K562 (cell line): Measurements from ENCODE around the gene FBN1. TPM values are rescaled to one million over a fixed set of nuclear protein-coding genes. Genes with fewer than 3 reads are reported as not detected.

Experiments used
- CBFA2T3 ChIP-seq: fragments of 450-650 bp; IDR thresholded peaks from 2 replicates; pipeline ENCODE4 v1.6.1; 2017
- CSDE1 ChIP-seq, 2 experiments: fragments of 450-650 bp; IDR thresholded peaks; 2 replicates each; pipeline ENCODE4 v1.6.1; 2016; ENCODE audit warnings: mild to moderate bottlenecking in 1 of 2
- EHMT2 ChIP-seq: fragments of 450-650 bp; IDR thresholded peaks from 2 replicates; pipeline ENCODE4 v1.6.1; 2018; ENCODE audit warnings: antibody characterized with exemption
- ETS2 ChIP-seq: IDR thresholded peaks from 2 replicates; pipeline ENCODE4 v1.6.1; 2016; ENCODE audit warnings: borderline replicate concordance, missing genetic modification characterization, mild to moderate bottlenecking, moderate library complexity, missing compliant biosample characterization; ENCODE audit not compliant: poor library complexity, severe bottlenecking
- FOXK2 ChIP-seq, 2 experiments: fragments of 450-650 bp; IDR thresholded peaks in 1 of 2; conservative IDR thresholded peaks in 1 of 2; 2 replicates each; pipeline ENCODE4 v1.6.1; 2016; ENCODE audit warnings: low read depth in 2 of 2, mild to moderate bottlenecking in 1 of 2
- KLF16 ChIP-seq: IDR thresholded peaks from 2 replicates; pipeline ENCODE4 v1.6.1; 2016; ENCODE audit warnings: antibody characterized with exemption
- NCOA4 ChIP-seq: fragments of 450-650 bp; IDR thresholded peaks from 2 replicates; pipeline ENCODE4 v1.6.1; 2018; ENCODE audit warnings: mild to moderate bottlenecking; ENCODE audit not compliant: partially characterized antibody
- NFXL1 ChIP-seq: fragments of 450-650 bp; formaldehyde crosslinking; IDR thresholded peaks from 2 replicates; pipeline ENCODE4 v1.4.0; 2021; ENCODE audit warnings: mild to moderate bottlenecking
- PHF8 ChIP-seq: fragments of 200-600 bp; sonication (generic); IDR thresholded peaks from 2 replicates; pipeline ENCODE4 v1.6.1; 2012; ENCODE audit warnings: mixed run types, mild to moderate bottlenecking, inconsistent platforms, low read length, moderate library complexity, borderline replicate concordance
- SMARCA4 ChIP-seq: fragments of 450-650 bp; IDR thresholded peaks from 2 replicates; pipeline ENCODE4 v1.6.1; 2016
- SOX6 ChIP-seq: fragments of 450-650 bp; IDR thresholded peaks from 2 replicates; pipeline ENCODE4 v1.6.1; 2014; ENCODE audit warnings: mild to moderate bottlenecking
- TAL1 ChIP-seq: fragments of 450-650 bp; IDR thresholded peaks from 2 replicates; pipeline ENCODE4 v1.6.1; 2016; ENCODE audit warnings: mild to moderate bottlenecking
- TRIM28 ChIP-seq: fragments of 450-650 bp; IDR thresholded peaks from 2 replicates; pipeline ENCODE4 v1.6.1; 2017
- ZEB2 ChIP-seq: fragments of 450-650 bp; IDR thresholded peaks from 2 replicates; pipeline ENCODE4 v1.6.1; 2016
- ZNF12 ChIP-seq: sonication (generic); formaldehyde crosslinking; IDR thresholded peaks from 2 replicates; pipeline ENCODE4 v1.4.0; 2020; ENCODE audit warnings: mild to moderate bottlenecking, missing genetic modification reagents
- ZNF830 ChIP-seq: fragments of 250-450 bp; sonication (Bioruptor Pico); IDR thresholded peaks from 2 replicates; pipeline ENCODE4 v1.5.0; 2021; ENCODE audit warnings: mild to moderate bottlenecking
- polyA plus RNA-seq, 8 experiments: library from polyadenylated mRNA; depleted of rRNA in 4 of 8; stranded (reverse) in 5 of 8; unstranded in 3 of 8; fragments of >200 nt; fragmentation: Nextera tagmentation in 2 of 8; fragmentation: Illumina TruSeq in 1 of 8; extraction: Ambion mirVana in 2 of 8; extraction: Trizol in 1 of 8; gene quantifications; 2 replicates each; pipeline versions ENCODE4 v1.2.1 to v1.2.3, GENCODE V29; 2011 to 2014; ENCODE audit warnings: inconsistent platforms in 1 of 8, missing spikeins in 1 of 8
- total RNA-seq, 7 experiments: library from RNA; depleted of rRNA in 6 of 7; stranded (reverse); fragments of >200 nt in 6 of 7; fragmentation: Illumina TruSeq in 2 of 7; extraction: Trizol in 2 of 7; gene quantifications; 2 replicates each; pipeline versions ENCODE4 v1.2.1 to v1.2.3, GENCODE V29; 2011 to 2021; ENCODE audit warnings: low replicate concordance in 1 of 7
- TF ChIP-seq, protein P1 (sequence below): fragments of 250-450 bp; sonication (Bioruptor Pico); IDR thresholded peaks from 2 replicates; pipeline ENCODE4 v1.8.0; 2022; ENCODE audit warnings: inconsistent platforms
- TF ChIP-seq, protein P2 (sequence below), 2 experiments: fragments of 150-350 bp in 1 of 2; IDR thresholded peaks; 2 replicates each; pipeline ENCODE4 v1.6.1; 2012 to 2016; ENCODE audit warnings: low read depth in 2 of 2, low read length in 2 of 2, mild to moderate bottlenecking in 1 of 2, moderate library complexity in 1 of 2
- TF ChIP-seq, protein P3 (sequence below): sonication (generic); formaldehyde crosslinking; IDR thresholded peaks from 2 replicates; pipeline ENCODE4 v1.4.0; 2020; ENCODE audit warnings: mild to moderate bottlenecking, missing genetic modification reagents
- TF ChIP-seq, protein P4 (sequence below), 2 experiments: fragments of 250-450 bp in 1 of 2; fragments of 450-650 bp in 1 of 2; sonication (Bioruptor Pico) in 1 of 2; IDR thresholded peaks; 2 replicates each; pipeline versions ENCODE4 v1.6.1 to v1.8.0; 2016 to 2021; ENCODE audit warnings: mild to moderate bottlenecking in 2 of 2, moderate library complexity in 2 of 2, missing compliant biosample characterization in 1 of 2, missing genetic modification characterization in 1 of 2
- TF ChIP-seq, protein P5 (sequence below): sonication (generic); formaldehyde crosslinking; IDR thresholded peaks from 2 replicates; pipeline ENCODE4 v1.8.1; 2022; ENCODE audit warnings: missing genetic modification reagents

FBN1 gene
- total and polyA plus RNA-seq, 9 of the 15 experiments (the other 6 are each of a cell fraction or from before 2014, with no cell fraction given): 0.15 to 1.2 (median 0.60) TPM

DNA sequence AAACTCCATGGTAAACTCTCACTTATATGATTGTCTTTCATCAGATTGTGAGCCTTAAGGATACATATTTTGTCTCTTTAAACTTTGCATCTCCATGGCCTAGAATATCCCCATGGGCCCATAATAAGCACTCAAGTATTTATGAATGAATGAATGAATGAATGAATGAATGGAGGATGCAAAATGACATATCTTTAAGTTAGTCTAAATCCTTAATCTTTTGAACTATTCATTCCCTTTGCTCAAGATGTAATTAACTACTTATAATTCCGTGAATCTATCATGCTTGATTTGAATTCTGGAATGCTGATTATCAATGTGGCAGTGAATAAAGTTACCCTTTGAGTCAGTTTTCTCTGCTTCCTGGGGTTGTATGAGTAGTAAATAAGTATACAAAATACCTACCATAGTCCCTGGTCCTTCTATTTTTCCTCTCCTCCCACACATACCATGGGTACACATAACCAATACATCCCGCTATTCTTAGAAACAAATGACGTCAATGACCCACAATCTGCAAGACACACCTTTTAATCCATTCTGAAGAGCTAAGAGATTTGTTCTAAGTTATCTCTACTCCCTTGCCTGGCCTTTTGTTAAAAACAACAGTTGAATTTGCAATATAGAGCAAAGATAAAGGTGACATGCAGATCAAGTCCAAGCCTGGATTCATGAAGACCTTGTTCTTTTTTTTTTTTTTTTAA lies 94.5 kb downstream of the FBN1 start (continued):
- TF ChIP-seq FOXK2 (conservative IDR thresholded peaks at IDR 0.05 in 1 of 2, IDR thresholded peaks at IDR 0.05 in 1 of 2; ENCODE audit: low read depth in 2 of 2) (no peak), TRIM28 (no peak), CBFA2T3 (peak; percentile 86), TAL1 (peak; percentile 70), ZEB2 (no peak), NCOA4 (no peak), NFXL1 (CRISPR knock-in tag) (no peak), KLF16 (peak; percentile 33; the same call in 1 of the 2 replicates), PHF8 (no peak), CSDE1 (IDR thresholded peaks at IDR 0.05) (no peak), SOX6 (peak; percentile 93), SMARCA4 (0 out of 2 replicates have a peak, but pooled peaks have one; percentile 37), ETS2 (tag) (no peak), ZNF830 (CRISPR knock-in tag) (no peak), ZNF12 (CRISPR knock-in tag) (no peak), EHMT2 (no peak)
- TF ChIP-seq, protein P1, sequence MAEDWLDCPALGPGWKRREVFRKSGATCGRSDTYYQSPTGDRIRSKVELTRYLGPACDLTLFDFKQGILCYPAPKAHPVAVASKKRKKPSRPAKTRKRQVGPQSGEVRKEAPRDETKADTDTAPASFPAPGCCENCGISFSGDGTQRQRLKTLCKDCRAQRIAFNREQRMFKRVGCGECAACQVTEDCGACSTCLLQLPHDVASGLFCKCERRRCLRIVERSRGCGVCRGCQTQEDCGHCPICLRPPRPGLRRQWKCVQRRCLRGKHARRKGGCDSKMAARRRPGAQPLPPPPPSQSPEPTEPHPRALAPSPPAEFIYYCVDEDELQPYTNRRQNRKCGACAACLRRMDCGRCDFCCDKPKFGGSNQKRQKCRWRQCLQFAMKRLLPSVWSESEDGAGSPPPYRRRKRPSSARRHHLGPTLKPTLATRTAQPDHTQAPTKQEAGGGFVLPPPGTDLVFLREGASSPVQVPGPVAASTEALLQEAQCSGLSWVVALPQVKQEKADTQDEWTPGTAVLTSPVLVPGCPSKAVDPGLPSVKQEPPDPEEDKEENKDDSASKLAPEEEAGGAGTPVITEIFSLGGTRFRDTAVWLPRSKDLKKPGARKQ (CRISPR knock-in tag): no peak
- TF ChIP-seq, protein P2, sequence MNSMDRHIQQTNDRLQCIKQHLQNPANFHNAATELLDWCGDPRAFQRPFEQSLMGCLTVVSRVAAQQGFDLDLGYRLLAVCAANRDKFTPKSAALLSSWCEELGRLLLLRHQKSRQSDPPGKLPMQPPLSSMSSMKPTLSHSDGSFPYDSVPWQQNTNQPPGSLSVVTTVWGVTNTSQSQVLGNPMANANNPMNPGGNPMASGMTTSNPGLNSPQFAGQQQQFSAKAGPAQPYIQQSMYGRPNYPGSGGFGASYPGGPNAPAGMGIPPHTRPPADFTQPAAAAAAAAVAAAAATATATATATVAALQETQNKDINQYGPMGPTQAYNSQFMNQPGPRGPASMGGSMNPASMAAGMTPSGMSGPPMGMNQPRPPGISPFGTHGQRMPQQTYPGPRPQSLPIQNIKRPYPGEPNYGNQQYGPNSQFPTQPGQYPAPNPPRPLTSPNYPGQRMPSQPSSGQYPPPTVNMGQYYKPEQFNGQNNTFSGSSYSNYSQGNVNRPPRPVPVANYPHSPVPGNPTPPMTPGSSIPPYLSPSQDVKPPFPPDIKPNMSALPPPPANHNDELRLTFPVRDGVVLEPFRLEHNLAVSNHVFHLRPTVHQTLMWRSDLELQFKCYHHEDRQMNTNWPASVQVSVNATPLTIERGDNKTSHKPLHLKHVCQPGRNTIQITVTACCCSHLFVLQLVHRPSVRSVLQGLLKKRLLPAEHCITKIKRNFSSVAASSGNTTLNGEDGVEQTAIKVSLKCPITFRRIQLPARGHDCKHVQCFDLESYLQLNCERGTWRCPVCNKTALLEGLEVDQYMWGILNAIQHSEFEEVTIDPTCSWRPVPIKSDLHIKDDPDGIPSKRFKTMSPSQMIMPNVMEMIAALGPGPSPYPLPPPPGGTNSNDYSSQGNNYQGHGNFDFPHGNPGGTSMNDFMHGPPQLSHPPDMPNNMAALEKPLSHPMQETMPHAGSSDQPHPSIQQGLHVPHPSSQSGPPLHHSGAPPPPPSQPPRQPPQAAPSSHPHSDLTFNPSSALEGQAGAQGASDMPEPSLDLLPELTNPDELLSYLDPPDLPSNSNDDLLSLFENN (IDR thresholded peaks at IDR 0.05; ENCODE audit: low read depth in 2 of 2, low read length in 2 of 2): no peak
- TF ChIP-seq, protein P3, sequence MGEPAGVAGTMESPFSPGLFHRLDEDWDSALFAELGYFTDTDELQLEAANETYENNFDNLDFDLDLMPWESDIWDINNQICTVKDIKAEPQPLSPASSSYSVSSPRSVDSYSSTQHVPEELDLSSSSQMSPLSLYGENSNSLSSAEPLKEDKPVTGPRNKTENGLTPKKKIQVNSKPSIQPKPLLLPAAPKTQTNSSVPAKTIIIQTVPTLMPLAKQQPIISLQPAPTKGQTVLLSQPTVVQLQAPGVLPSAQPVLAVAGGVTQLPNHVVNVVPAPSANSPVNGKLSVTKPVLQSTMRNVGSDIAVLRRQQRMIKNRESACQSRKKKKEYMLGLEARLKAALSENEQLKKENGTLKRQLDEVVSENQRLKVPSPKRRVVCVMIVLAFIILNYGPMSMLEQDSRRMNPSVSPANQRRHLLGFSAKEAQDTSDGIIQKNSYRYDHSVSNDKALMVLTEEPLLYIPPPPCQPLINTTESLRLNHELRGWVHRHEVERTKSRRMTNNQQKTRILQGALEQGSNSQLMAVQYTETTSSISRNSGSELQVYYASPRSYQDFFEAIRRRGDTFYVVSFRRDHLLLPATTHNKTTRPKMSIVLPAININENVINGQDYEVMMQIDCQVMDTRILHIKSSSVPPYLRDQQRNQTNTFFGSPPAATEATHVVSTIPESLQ (CRISPR knock-in tag): no peak
- TF ChIP-seq, protein P4, sequence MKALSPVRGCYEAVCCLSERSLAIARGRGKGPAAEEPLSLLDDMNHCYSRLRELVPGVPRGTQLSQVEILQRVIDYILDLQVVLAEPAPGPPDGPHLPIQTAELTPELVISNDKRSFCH (CRISPR knock-in tag; IDR thresholded peaks at IDR 0.05): no peak
- TF ChIP-seq, protein P4 (tag; IDR thresholded peaks at IDR 0.05): no peak
- TF ChIP-seq, protein P5, sequence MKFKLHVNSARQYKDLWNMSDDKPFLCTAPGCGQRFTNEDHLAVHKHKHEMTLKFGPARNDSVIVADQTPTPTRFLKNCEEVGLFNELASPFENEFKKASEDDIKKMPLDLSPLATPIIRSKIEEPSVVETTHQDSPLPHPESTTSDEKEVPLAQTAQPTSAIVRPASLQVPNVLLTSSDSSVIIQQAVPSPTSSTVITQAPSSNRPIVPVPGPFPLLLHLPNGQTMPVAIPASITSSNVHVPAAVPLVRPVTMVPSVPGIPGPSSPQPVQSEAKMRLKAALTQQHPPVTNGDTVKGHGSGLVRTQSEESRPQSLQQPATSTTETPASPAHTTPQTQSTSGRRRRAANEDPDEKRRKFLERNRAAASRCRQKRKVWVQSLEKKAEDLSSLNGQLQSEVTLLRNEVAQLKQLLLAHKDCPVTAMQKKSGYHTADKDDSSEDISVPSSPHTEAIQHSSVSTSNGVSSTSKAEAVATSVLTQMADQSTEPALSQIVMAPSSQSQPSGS: no peak
